Stimulated activated CD4-positive, alpha-beta T cell treated with anti-CD3 and anti-CD28 coated beads, Interleukin-2, amount 100 ng/mL, for 24 hours (primary cell): Measurements from ENCODE around the gene KRT28.

Source experiments
- DNase-seq, 2 donors: peaks; one replicate each; pipeline ENCODE4 v3.0.0-alpha.2; 2020

Gene KRT28, protein sequence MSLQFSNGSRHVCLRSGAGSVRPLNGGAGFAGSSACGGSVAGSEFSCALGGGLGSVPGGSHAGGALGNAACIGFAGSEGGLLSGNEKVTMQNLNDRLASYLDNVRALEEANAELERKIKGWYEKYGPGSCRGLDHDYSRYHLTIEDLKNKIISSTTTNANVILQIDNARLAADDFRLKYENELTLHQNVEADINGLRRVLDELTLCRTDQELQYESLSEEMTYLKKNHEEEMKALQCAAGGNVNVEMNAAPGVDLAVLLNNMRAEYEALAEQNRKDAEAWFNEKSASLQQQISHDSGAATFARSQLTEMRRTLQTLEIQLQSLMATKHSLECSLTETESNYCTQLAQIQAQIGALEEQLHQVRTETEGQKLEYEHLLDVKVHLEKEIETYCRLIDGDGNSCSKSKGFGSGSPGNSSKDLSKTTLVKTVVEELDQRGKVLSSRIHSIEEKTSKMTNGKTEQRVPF

DNA sequence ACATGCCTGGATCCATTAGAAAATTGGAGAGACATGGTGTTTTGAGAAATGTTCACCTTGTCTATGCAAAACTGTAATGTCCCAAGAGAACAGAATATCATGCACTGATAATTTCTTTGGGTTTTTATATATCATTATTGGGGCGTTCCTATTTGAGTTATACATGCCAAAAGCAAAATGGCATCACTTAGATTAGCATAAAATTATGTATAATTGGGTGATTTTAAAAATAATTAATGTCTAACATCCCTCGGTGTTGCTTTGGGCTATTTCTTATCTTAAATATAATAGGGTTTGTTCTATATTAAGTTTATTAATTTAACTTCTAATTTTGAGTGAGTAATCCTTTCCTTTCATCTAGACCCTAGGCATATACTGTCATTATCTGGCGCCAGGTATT is at the start of gene KRT28:
TSS of gene KRT28 (minus strand) at position 101 of the 400 bp plus-strand sequence. CDS start at position 35, 66 bp downstream.
- DNase-seq: no peak

DNA sequence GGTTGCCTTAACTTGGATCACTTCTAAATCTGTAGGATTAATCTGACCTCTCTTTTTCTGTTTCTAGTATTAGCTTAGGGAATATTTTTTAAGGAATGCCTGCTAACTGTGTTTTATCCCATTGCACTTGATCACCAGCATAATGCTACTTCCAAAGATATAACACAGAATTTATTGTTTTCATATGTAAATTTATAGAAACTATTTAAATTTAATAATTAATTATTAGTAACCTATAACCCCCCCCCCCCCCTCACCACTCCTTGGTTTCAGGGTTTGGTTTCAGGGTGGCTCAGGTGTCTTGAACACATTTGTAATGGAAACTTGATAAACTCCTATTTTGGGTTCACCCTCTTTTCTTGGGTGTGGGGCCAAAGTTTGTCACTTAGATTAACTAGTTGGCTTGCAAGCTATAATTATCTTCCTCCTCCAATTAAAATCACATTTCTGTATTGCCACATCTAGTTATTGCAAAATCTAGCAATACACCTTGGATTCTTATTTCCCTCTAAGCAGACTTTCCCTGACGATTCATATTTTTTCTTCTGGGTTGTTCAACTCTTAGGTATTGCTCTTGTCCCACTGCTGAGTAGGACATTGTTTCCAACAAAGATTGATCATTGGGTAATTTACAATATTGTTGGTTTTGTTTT is 49.0 kb upstream of the KRT28 start:
- DNase-seq: no peak

DNA sequence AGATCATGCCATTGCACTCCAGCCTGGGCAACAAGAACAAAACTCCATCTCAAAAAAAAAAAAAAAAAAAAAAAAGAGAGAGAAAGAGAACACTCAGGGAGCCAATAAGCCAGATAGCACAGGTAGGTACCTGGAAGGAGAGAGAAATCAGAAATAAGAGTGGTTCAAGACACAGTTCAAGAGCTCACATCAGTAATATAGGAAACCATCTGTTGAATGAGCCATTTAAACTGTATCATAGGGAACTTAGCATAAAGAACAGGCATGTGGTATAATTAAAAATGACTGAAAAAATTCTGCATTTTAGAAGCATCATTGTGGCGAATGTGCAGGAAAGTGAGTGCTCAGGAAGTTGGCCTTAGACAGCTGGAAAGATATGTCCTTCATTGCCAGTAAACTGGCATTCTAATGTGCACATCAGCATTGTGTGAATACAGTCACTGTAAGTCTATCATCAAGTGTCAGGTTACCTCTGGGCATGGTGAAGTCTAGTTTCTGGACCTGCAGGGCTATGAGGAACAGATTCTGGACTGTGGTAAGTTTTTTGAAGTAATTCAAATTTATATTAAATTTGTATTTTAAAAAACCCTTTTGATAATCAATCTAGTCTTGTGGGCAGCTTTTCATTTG is 46.9 kb upstream of the KRT28 start:
- no peak for DNase-seq

DNA sequence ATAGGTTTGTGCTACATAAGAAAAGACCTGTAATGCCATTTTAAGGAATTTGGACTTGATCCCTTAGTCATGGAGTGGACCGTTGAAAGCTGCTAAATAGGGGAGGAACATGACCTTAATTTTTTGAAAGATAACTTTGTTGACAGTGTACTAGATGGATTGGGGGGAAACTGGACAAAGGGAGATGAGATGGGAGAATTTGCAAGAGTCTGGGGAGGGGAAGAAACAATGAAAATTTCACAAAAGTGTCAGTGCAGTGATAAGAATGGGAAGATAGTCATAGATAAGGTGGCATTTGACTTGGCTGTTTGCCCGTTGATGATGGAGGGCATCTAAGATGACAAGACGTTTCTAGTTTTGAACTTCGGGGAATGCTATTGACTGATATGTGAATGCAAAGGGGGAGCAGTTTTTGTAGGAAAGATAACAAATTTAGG is 44.9 kb upstream of the KRT28 start:
- no peak for DNase-seq

DNA sequence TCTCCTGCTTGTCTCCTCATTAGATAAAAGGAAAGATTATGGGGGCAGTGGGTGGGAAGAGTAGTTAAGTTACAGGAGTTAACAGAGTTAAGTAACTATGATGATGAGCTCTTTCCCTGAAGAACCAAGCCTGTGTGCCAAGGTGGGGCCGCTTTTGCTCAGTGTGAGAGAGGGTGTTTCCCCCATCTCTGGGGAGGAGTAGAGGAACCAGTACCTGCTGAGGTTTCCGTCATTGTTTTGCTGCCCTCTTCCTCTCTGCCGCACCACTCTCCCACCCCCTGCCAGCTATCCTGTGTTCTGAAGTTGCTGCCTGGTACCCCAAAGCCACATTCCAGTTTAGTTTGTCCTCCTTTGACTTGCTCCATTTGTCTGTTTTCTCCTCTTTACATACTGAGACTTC is 43.5 kb upstream of the KRT28 start:
- DNase-seq: no peak

DNA sequence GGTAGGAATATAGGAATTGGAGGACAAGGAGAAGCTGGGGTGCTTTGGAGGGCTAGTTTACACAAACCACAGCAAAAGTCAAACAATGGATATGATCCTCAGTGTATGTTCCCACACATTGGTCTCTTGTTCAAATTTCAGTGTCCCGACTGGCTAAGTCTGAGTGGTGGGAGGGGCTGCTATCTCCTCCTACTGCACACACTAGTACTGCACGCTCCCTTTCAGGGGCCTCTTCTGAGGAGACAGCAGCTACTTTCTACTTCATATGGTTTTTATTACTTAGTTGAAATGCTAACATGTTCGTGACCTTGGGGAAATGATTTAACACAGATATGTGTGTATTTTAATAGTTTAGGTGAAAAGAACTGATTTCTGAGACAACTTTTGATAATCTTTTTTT is 41.5 kb upstream of the KRT28 start:
- DNase-seq: no peak

DNA sequence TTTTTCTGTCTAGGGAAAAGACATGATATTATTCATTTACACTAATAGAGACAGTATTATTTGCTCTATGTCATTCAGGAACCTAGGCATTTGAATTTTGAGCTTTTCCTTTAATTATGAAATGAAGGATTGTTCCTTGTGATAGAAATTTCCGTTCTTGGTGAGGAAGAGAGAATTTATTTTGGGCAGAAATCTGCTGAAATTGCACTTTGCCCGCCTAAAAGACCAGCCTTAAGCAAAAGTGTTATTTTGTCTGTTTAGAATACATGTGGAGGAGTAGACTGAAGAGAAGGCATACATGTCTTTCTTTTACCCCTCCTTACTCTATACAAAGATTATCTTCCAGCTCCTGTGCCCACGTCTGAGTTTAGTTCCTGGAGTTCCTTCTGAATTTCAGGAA is 39.4 kb upstream of the KRT28 start:
- no peak for DNase-seq

DNA sequence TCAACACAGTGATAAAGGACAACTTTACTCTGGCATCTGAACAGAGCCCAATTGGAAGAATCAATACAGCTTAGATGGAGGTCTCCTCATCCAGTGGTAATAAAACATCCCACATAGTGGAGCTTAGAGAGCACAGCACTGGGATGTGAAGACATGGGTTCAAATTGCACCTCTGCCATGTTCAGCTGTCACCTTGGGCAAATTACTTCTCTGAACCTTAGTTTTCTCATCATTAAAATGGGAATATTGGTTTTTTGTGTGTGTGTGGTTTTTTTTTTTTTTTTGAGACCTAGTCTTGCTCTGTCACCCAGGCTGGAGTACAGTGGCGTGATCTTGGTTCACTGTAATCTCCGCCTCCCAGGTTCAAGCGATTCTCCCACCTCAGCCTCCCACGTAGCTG is 36.3 kb upstream of the KRT28 start:
- DNase-seq: no peak

DNA sequence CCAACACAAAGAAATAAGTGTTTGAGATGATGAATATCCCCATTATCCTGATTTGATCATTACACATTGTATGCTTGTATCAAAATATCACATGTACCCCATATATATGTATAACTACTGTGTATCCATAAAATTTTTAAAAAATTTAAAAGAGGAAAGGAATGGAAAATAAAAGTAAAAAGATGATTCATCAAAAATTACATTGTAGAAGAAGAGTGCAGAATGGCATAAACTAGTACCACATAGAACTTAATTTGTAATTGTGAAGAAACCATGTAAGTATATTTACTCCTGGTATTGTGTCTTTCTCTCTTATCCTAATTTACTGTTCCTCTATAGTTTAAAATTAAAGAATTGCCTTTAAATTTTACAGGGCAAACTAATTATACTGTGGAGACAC is 34.1 kb upstream of the KRT28 start:
- DNase-seq: no peak

DNA sequence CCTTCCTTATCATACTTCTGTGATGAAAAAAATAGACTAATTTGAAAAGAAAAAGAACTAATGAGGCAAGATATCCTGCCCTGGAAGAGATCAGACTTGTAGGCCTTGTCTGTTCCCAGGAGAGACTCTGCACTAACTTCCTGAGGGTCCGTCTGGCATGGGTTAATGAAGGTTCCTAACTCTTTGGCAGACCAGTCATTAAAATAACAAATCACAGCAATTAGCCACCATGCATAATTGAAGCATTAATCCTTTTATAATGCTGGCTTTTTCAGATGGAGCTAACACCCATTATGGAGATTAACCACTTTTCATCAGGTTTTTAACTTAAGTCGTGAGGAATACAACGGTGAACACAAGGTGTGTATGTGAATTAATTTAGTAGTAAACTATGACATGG is 33.1 kb upstream of the KRT28 start:
- no peak for DNase-seq

DNA sequence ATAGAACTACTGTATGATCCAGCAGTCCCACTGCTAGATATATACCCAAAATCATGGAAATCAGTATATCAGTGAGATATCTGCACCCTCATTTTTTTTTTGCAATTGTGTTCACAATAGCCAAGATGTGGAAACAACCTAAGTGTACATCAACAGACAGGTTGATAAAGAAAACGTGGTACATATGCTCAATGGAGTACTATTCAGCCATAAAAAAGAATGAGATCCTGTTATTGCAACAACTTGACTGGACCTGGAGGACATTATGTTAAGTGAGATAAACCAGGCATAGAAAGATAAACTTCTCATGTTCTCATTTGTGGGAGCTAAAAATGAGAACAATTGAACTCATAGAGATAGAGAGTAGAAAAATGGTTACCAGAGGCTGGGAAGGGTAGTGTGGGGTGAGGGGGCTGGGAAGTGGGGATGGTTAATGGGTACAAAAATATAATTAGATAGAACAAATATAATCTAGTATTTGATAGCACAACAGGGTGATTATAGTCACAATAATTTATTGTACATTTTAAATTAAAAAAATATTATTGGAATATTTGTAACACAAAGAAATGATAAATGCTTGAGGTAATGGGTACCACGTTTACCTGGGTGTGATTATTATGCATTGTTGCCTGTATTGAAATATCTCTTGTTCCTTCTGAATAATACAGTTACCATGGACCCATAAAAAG is 30.5 kb upstream of the KRT28 start:
- no peak for DNase-seq

DNA sequence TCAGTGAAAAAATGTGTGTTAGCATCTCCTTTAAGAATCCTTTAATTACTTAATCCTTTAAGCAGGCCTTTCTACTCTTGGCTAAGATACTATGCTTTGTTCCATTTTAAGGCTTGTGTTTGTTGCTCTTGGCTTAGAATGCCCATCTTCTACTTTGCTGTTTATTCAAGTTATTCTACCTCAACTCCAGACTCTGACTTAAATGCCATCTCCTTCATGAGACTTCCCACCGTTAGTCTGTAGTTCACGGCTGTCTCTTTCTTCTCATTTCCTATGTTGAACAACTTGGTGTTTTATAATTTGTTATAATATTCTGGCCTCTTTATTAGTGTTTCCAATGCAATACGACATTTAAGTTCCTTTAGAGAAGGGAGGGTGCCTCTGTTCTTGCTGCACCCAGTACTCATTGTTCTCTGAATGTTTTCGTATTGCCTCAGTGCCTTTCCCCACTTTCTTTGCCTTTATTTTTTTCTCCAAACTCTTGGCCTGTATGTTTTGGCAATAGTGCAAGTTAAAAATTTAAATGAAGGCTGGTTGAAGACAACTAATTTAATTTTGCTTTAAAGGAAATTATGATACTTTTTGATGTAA is 28.8 kb upstream of the KRT28 start:
- DNase-seq: no peak

DNA sequence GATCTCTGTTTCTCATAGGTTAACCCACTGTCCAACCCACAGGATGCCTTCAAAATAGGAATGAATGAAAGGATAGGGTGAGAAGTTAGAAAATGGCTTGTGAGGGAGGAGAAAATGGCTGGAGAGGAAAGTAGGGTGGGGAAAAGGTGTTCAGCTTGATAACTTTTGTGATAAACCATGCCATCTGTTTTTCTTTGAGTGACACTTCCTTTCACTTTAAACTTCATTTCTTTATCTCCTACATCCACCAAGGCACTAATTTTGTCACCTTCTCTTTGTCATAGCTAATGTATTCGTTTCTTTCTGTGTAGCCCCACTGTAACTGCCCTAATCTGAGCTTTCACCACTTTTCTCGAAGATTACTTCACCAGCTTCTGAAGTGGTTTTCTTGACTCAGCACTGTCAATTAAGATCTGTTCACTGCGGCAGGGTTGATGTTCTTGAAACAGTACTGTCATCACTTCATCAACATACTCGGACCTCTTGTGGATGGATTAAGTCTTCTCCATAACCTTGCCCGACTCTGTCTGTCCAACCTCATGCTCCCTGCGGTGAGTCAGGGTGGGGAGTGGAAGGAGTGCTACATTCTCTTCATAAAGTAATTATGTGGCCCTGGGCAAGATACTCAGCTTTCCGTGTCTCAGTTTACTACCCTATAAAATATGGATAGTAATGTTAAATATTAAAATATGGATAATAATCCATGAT is 28.1 kb upstream of the KRT28 start:
- no peak for DNase-seq

DNA sequence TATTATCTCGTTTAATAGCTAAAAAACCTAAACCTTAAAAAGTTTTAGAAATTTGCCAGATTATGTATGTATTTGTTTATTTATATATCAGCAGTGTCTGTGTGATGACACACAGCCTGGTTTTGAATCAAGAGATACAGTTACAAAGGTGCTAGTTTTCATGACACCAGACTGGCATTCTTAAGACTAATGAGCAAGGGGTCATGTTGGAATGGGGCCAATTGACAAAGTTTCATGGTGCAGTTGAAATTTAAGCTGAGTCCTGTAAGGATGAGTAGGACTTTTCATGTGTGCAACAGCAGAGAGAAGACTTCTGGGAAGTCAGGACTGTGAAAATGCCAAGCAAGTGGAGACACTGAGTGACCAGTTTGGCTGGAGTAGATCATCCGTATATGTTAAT is 25.8 kb upstream of the KRT28 start:
- DNase-seq: no peak

DNA sequence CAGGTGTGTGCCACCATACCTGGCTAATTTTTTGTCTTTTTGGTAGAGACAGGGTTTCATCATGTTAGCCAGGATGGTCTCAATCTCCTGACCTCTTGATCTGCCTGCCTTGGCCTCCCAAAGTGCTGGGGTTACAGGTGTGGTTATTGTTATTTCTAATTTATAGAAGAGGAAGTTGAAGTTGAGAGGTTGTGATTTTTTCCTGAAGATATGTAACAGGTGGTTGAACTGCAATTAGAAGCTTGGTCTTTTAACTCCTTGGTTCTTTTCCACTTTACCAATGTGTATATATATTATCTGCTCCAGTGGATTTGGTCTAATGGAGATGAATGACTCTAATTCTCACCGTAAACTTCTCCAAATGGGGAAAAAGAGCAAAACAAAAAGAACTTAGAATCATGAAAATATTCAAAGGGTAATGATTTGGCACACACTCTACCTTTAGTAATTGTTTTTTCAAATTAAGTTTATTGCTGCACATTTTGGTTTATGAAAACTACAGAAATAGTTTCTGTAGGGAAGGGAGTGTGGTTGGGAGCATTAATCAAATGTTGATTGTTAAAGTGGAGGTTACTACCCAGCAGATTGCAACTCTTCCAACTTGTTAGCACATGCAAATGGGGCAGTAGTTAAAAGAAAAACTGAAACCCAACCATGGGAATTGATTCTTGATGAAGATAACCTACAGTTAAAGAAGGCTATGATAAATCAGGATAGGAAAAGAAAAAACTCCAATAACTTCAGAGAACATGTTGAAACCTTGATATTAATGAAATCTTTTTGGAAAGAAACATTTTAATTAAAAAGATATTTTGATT is 24.5 kb upstream of the KRT28 start:
- no peak for DNase-seq

DNA sequence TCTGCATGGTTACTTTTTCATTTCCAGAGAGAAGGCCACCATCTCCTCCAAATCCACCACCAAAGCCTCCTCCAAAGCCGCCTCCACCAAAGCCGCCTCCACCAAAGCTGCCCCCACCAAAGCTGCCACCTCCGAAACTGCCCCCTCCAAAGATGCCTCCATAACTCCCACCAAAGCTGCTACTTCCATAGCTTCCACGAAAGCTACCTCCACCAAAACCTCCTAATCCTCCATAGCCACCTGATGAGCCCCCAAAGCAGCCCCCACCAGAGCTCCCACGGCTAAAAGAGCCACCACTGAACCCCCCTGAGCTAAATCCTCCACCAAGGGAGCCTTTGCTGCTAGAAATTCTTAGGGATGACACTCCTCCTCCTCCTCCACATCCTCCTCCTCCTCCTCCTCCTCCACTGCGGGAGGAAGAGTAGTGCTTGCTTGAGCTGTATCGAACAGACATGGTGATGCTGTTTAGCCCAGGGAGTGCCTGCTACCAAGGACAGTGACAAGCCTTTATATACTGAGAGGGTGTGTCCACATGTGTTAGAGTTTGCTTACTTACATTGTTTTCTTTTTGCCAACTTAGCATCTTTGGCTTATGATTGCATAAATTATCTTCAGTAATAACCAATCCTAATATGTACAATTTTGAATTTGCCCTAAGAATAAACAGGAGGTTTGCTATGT is 22.5 kb upstream of the KRT28 start, which contains the start of gene KRT10:
TSS of gene KRT10 (minus strand) at position 483 of the 681 bp plus-strand sequence. CDS start at position 454, 29 bp downstream.
- DNase-seq: no peak

DNA sequence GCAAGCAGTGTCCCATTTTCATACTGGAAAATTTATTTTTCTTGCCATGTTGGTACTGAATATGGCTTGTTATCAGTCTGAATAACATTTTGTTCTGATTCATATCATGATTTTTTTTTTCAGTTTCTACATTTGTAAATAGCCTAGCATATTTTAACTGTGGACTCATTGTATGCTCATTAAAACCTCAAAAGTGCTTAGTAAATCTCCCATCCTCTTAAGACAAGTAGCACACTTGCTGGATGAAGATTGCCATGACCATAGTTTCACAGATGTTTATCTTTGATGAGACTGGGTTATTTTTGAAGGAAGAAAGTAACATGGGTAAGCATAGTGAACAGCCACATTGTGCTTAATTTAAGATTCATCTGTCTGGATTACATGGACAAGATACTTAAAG is 21.8 kb upstream of the KRT28 start:
- DNase-seq: no peak

DNA sequence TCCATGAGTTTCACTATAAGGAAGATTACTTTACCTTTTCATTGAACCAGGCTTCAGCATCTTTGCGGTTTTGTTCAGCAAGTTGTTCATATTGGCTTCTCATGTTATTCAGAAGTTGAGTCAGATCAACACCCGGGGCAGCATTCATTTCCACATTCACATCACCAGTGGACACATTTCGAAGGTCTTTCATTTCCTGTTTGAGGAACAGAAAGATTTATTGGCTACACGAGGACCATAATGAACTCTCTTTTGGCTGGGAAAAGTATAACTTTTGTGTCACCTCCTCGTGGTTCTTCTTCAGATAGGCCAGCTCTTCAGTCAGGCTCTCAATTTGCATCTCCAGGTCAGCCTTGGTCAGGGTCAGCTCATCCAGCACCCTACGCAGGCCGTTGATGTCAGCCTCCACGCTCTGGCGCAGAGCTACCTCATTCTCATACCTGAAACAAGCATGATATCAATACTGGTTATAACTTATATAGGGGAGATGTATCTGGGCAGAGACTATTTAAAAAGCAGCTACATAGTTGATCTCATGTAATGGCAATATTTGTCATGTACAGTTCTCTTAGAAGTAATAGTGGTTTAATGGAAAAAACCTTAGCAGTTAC is 20.6 kb upstream of the KRT28 start:
- DNase-seq: no peak

DNA sequence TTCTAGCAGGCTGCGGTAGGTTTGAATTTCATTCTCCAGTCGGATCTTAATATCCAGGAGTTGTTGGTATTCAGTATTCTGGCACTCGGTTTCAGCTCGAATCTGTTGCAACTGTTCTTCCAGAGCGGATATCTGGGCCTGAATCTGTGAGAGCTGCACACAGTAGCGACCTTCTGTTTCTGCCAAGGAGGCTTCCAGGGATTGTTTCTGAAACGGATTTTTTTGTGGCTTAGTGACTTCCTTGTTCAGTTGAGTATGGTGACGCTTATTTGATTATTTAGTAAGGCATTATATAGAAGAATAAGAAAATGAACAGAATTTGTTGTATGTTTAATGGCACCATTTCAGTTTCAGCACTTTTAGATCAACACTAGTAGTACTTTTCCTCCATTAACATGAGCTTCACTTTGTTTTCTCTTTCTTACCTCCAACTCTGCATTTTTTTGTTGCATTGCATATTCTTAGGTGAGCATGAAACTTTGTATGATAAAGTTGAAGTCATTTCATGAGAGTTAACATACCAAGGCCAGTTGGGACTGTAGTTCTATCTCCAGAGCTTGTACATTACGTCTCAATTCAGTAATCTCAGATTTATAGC is 19.9 kb upstream of the KRT28 start:
- DNase-seq: no peak
